Stimulated activated CD4-positive, alpha-beta T cell treated with anti-CD3 and anti-CD28 coated beads, Interleukin-1b, Interleukin-23, amount 100 ng/mL, for 48 hours (primary cell): ENCODE measurements around the gene SNAI1.

Experiments used
- DNase-seq: peaks from one replicate; pipeline ENCODE4 v3.0.0-alpha.2; 2020

The SNAI1 gene

GRCh38 chr20:50038169-50038568 lies 55.4 kb downstream of the SNAI1 start:
- no peak for DNase-seq
